ENCODE measurements around the gene SLC13A4.

The SLC13A4 gene

GRCh38 chr7:135704698-135705097 lies 23.3 kb downstream of the SLC13A4 start:
- peaks cover 33% of the 10 kb centered on the region for H3K79me1 ChIP-seq (ENCODE audit: low read length)

GRCh38 chr7:135704074-135704473 lies 23.9 kb downstream of the SLC13A4 start:
- Histone ChIP-seq H3K9ac (ENCODE audit: low read length) (no peak overlapping the region), H3K27ac (ENCODE audit: low read depth, low read length) (no peak overlapping the region), H2BK120ac (ENCODE audit: insufficient read depth, low read length, poor library complexity) (no peak overlapping the region), H3K9me3 (ENCODE audit: insufficient read depth, low read depth, low read length) (peaks cover 4% of the 10 kb centered on the region), H3K79me2 (ENCODE audit: control insufficient read depth, insufficient read depth, low read length, poor library complexity) (peaks cover 6% of the 10 kb centered on the region), H2AFZ (ENCODE audit: insufficient read depth, low read length, poor library complexity) (no peak overlapping the region), H3K14ac (ENCODE audit: low read length) (peak overlapping the region; percentile 40), H2AK5ac (ENCODE audit: low read length) (peak overlapping the region; percentile 66), H3K23ac (ENCODE audit: low read length) (no peak overlapping the region), H4K12ac (ENCODE audit: low read depth, low read length) (peak overlapping the region; percentile 25), H4K8ac (ENCODE audit: low read depth, low read length) (peak overlapping the region; percentile 59), H2BK12ac (ENCODE audit: low read length) (peak overlapping the region; percentile 4), H2BK5ac (ENCODE audit: low read depth, low read length, poor library complexity) (no peak overlapping the region), H3K4me3 (ENCODE audit: low read depth, low read length) (no peak overlapping the region), H3K79me1 (ENCODE audit: low read length) (peaks cover 31% of the 10 kb centered on the region), H3K27me3 (ENCODE audit: insufficient read depth, low read length) (no peaks in the 10 kb centered on the region), H4K91ac (ENCODE audit: low read depth, low read length) (peak overlapping the region; percentile 42), H3K36me3 (ENCODE audit: control insufficient read depth in 1 of 2, insufficient read depth in 2 of 2, low read length in 2 of 2) (peaks cover 9 to 10% of the 10 kb centered on the region in 2 experiments), H3K4me1 (ENCODE audit: control insufficient read depth in 1 of 2, insufficient read depth in 2 of 2, low read length in 2 of 2) (peaks cover 7 to 27% of the 10 kb centered on the region in 2 experiments), H3K4ac (ENCODE audit: low read depth, low read length) (no peak overlapping the region), H3K18ac (ENCODE audit: low read length) (peak overlapping the region; percentile 30), H3K4me2 (ENCODE audit: low read length) (no peak overlapping the region)
- DNase-seq, result no peak
- no CpG with 5 or more reads among the region's 2 CpGs for WGBS (ENCODE audit: extremely low coverage, insufficient coverage, insufficient read length)

More at GRCh38 chr7:135704698-135705097, 23.3 kb downstream of the SLC13A4 start:
- Histone ChIP-seq H4K12ac (ENCODE audit: low read depth, low read length) (no peak overlapping the region), H2BK5ac (ENCODE audit: low read depth, low read length, poor library complexity) (no peak overlapping the region), H4K8ac (ENCODE audit: low read depth, low read length) (no peak overlapping the region), H3K36me3 (ENCODE audit: control insufficient read depth in 1 of 2, insufficient read depth in 2 of 2, low read length in 2 of 2) (peaks cover 9 to 10% of the 10 kb centered on the region in 2 experiments), H3K27ac (ENCODE audit: low read depth, low read length) (no peak overlapping the region), H3K4me2 (ENCODE audit: low read length) (no peak overlapping the region), H3K9me3 (ENCODE audit: insufficient read depth, low read depth, low read length) (peaks cover 4% of the 10 kb centered on the region), H3K4me1 (ENCODE audit: control insufficient read depth in 1 of 2, insufficient read depth in 2 of 2, low read length in 2 of 2) (peaks cover 7 to 27% of the 10 kb centered on the region in 2 experiments), H3K18ac (ENCODE audit: low read length) (no peak overlapping the region), H2BK120ac (ENCODE audit: insufficient read depth, low read length, poor library complexity) (no peak overlapping the region), H3K23ac (ENCODE audit: low read length) (no peak overlapping the region), H3K4me3 (ENCODE audit: low read depth, low read length) (no peak overlapping the region), H2AK5ac (ENCODE audit: low read length) (no peak overlapping the region), H3K27me3 (ENCODE audit: insufficient read depth, low read length) (no peaks in the 10 kb centered on the region), H3K4ac (ENCODE audit: low read depth, low read length) (no peak overlapping the region), H3K14ac (ENCODE audit: low read length) (no peak overlapping the region), H3K9ac (ENCODE audit: low read length) (no peak overlapping the region), H4K91ac (ENCODE audit: low read depth, low read length) (peak overlapping the region; percentile 21), H3K79me2 (ENCODE audit: control insufficient read depth, insufficient read depth, low read length, poor library complexity) (peaks cover 6% of the 10 kb centered on the region), H2BK12ac (ENCODE audit: low read length) (no peak overlapping the region), H2AFZ (ENCODE audit: insufficient read depth, low read length, poor library complexity) (no peak overlapping the region)
- no CpG with 5 or more reads among the region's 5 CpGs for WGBS (ENCODE audit: extremely low coverage, insufficient coverage, insufficient read length)
- no peak for DNase-seq

- H4K12ac ChIP-seq (ENCODE audit: low read depth, low read length), result no peak overlapping the region
Observed at GRCh38 chr7:135697276-135698049, 30.5 kb downstream of the SLC13A4 start.

GRCh38 chr7:135693558-135693957 lies 34.4 kb downstream of the SLC13A4 start:
- DNase-seq, result no peak
- Histone ChIP-seq H3K4me2 (ENCODE audit: low read length) (no peak overlapping the region), H3K9ac (ENCODE audit: low read length) (no peak overlapping the region), H3K18ac (ENCODE audit: low read length) (peak overlapping the region; percentile 33), H3K4me1 (ENCODE audit: control insufficient read depth in 1 of 2, insufficient read depth in 2 of 2, low read length in 2 of 2) (peaks cover 5 to 12% of the 10 kb centered on the region in 2 experiments), H3K79me2 (ENCODE audit: control insufficient read depth, insufficient read depth, low read length, poor library complexity) (no peaks in the 10 kb centered on the region), H4K12ac (ENCODE audit: low read depth, low read length) (no peak overlapping the region), H3K9me3 (ENCODE audit: insufficient read depth, low read depth, low read length) (no peaks in the 10 kb centered on the region), H3K4ac (ENCODE audit: low read depth, low read length) (no peak overlapping the region), H3K27me3 (ENCODE audit: insufficient read depth, low read length) (no peaks in the 10 kb centered on the region), H4K8ac (ENCODE audit: low read depth, low read length) (peak overlapping the region; percentile 43), H3K23ac (ENCODE audit: low read length) (no peak overlapping the region), H2BK120ac (ENCODE audit: insufficient read depth, low read length, poor library complexity) (no peak overlapping the region), H3K14ac (ENCODE audit: low read length) (no peak overlapping the region), H3K36me3 (ENCODE audit: control insufficient read depth in 1 of 2, insufficient read depth in 2 of 2, low read length in 2 of 2) (peaks cover 13 to 22% of the 10 kb centered on the region in 2 experiments), H4K91ac (ENCODE audit: low read depth, low read length) (no peak overlapping the region), H3K27ac (ENCODE audit: low read depth, low read length) (no peak overlapping the region), H2BK5ac (ENCODE audit: low read depth, low read length, poor library complexity) (no peak overlapping the region), H2AK5ac (ENCODE audit: low read length) (no peak overlapping the region), H3K4me3 (ENCODE audit: low read depth, low read length) (no peak overlapping the region), H2AFZ (ENCODE audit: insufficient read depth, low read length, poor library complexity) (no peak overlapping the region), H3K79me1 (ENCODE audit: low read length) (peaks cover 4% of the 10 kb centered on the region), H2BK12ac (ENCODE audit: low read length) (peak overlapping the region; percentile 43)
- WGBS (ENCODE audit: extremely low coverage, insufficient coverage, insufficient read length), result no CpG with 5 or more reads among the region's 4 CpGs

More at GRCh38 chr7:135697276-135698049, 30.5 kb downstream of the SLC13A4 start:
- Histone ChIP-seq H2AK5ac (ENCODE audit: low read length) (no peak overlapping the region), H3K36me3 (ENCODE audit: control insufficient read depth in 1 of 2, insufficient read depth in 2 of 2, low read length in 2 of 2) (peaks cover 8 to 13% of the 10 kb centered on the region in 2 experiments), H3K4me3 (ENCODE audit: low read depth, low read length) (no peak overlapping the region), H3K18ac (ENCODE audit: low read length) (peak overlapping the region; percentile 11), H3K4ac (ENCODE audit: low read depth, low read length) (no peak overlapping the region), H4K8ac (ENCODE audit: low read depth, low read length) (peak overlapping the region; percentile 61), H3K79me1 (ENCODE audit: low read length) (peaks cover 7% of the 10 kb centered on the region), H2BK5ac (ENCODE audit: low read depth, low read length, poor library complexity) (peak overlapping the region; percentile 45), H3K27me3 (ENCODE audit: insufficient read depth, low read length) (no peaks in the 10 kb centered on the region), H3K9ac (ENCODE audit: low read length) (no peak overlapping the region), H2BK120ac (ENCODE audit: insufficient read depth, low read length, poor library complexity) (no peak overlapping the region), H3K4me1 (ENCODE audit: control insufficient read depth in 1 of 2, insufficient read depth in 2 of 2, low read length in 2 of 2) (peaks cover 5 to 8% of the 10 kb centered on the region in 2 experiments), H3K4me2 (ENCODE audit: low read length) (no peak overlapping the region), H2BK12ac (ENCODE audit: low read length) (peak overlapping the region; percentile 19), H3K79me2 (ENCODE audit: control insufficient read depth, insufficient read depth, low read length, poor library complexity) (no peaks in the 10 kb centered on the region), H3K23ac (ENCODE audit: low read length) (no peak overlapping the region), H4K91ac (ENCODE audit: low read depth, low read length) (peak overlapping the region; percentile 80), H3K27ac (ENCODE audit: low read depth, low read length) (peak overlapping the region; percentile 50), H2AFZ (ENCODE audit: insufficient read depth, low read length, poor library complexity) (no peak overlapping the region), H3K9me3 (ENCODE audit: insufficient read depth, low read depth, low read length) (no peaks in the 10 kb centered on the region), H3K14ac (ENCODE audit: low read length) (peak overlapping the region; percentile 84)
- no peak for DNase-seq
- no CpG with 5 or more reads among the region's 8 CpGs for WGBS (ENCODE audit: extremely low coverage, insufficient coverage, insufficient read length)
